GM21367 (cell line): ENCODE data around the gene SLC38A3.

Experiments
- ATAC-seq: cut with Tn5 transposase; IDR thresholded peaks from one replicate; pipeline ENCODE4 v1.9.1; 2021; ENCODE audit not compliant: unreplicated experiment

The SLC38A3 gene

DNA sequence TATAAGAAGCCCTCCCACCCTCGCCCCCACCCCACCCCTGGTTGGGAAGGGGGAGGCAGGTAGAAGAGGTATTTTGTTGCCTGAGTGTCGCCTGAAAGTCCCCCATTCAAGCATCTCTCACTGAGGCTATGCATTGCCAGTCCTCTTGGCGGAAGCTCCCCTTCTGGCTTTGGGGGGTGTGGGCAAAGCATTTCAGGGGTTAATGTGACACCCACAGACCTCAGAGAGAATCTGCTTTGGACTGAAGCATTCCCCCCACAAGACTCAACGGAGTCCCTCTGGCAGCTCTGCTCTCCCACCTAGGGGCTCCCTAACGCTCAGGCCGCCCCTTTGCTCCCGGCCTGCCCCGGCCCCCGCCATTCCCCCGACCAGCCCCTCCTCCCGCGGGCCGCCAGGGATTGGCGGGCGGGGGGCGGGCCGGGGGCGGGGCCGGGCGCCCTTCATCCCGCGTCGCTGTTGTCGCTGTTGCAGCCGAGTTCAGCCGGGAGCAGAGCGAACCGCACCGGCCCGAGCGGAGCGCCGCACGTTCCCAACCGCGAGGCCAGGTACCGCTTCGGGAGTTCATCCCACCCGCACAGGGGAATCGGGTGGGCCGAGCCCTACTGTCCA lies at the start of gene SLC38A3:
SLC38A3 (plus strand) TSS at position 468 of the 609 bp plus-strand sequence. CDS start 8,929 bp downstream, outside the sequence.
- ATAC-seq: no peak

DNA sequence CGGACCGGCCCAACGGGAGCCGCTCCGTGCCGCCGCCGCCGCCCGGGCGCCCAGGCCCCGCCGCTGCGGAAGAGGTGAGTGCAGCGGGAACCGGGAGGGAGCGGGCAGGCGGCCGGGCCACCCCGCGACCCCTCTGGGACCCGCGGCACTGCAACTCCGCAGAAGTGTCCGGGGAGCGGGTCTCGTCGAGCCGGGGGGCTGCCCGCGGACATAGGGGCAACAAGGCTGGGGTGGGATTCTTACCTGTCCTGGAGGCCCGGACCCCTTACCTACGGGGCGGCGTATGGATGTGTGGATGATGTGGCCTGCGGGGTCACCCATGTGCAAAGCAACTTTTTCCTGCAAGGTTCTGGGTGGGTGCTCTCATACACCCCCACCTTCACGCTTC lies 49.6 kb upstream of the SLC38A3 start:
- ATAC-seq: no peak

DNA sequence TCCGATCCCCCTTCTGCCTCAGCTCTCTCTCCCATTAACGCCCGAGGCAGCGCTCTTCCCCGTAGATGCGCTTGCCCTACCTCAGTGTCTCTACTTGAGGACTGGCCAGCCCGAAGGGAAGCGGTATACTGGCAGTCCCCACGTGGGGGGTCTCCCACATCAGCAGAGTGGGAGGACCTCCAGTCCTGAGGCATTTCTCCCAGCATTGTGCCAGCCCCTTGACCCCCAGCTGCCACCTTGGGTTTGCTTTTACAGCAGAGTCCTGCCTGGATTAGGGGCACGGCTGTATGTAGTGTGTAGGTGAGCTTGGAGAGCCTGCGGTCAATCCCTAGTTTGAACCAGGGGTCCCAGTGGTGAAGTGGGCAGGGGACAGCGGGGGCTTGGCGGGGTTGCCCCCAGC lies 49.2 kb upstream of the SLC38A3 start:
- no peak for ATAC-seq

DNA sequence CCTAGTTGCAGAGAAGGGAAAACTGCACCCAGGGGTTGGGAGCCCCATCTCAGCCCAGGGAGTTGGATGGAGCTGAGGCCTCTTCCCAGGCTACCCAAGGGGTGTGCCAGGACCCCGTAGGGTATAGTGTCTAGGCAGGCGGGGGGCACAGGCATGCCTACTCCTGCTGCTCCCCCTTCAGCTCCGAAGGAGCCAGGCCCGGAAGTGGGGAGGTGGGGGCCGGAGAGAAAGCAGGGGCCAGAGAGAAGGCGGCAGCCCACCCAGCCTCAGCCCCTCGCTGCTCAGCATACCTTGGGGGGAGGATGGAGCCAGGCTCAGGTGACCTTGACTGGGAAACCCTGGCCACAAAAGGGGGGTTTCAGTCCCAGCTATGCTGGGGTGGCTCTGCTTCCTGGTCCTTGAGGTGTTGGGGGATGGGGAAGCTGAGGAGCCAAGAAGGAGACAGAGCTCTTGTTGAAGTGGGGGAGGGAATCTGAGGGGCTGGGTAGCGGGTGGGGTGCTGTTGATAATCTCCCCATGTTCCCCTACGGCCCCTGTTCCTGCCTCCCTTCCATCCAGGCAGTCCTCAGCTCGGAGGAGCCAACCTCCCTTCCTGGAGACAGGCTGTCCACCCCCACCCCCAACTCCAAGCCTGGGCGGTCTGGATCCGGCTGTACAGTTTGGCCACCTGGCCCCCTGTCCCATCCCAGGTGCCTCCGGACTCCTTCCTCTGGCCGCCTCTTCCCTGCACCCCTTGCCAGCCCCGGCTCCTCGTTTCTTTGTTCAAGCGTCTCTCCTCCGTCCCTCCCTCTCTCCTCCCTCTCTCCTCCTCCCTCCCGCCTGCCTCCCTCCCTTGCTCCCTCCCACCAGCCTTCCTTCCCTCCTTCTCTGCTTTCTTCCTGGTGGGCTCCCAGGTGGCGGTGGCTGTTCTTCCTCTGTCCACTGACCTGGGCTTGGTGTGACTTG lies 48.2 kb upstream of the SLC38A3 start:
- no peak for ATAC-seq

DNA sequence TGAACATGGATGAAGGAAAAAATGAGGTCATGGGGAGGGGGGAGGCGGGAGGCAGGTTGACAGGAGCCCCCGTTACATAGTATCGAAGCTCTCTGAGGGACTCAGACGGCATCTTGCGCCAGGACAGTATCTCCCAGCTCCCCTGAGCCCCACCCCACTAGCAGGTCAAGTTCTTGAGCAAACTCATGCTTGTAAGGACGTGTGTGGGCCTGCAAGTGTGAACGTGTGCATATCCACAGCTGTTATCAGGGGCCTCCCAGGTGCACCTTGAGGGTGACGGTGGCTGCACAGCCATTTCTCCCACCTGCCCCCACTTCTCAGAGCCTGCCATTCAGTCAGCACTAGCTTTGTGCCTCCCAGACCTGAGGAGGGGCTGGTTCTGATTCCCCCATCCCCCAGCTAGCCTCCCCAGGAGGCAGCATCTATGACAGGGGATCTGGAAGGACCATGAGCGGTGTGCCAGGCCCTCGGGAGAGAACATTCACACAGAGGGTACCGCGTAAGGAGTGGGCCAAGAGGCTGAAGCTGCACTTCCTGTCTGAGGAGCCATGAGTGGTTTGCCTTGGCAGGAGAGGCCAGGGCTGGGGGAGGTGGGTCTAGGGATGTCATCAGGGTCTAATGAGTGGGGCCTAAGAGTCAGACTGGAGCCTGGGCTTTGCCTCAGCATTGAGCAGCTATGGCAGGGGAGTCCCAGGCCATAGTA lies 47.1 kb upstream of the SLC38A3 start:
- ATAC-seq: no peak

DNA sequence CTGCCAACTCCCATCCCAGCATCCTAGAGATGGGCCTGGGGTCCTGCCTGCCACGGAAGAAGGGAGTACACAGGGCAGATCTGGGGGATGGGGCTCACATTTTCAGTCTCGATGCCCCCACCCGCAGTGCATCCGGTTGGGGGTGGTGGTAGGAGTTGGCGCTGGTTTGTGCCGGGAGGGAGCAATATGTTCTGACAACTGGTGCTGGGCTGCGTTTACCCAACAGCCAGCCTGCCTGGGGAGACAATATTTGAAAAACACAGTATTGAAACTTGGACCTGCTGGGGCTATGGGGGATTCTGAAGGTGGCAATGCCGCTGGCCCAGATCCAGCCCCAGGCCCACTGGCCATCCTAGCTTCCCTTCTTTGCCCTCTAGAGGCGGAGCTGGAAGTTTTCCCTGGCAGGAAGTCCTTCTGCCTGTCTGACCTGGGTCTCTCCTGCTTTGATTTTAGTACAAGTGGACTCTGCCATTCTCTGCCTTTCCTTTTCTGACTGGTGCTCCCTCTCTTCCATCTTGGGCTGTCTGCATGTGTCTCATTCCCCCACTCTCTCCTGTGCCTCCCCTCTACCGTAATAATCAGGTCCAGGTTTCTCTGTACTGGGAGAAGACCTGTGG lies 46.4 kb upstream of the SLC38A3 start:
- ATAC-seq: no peak

DNA sequence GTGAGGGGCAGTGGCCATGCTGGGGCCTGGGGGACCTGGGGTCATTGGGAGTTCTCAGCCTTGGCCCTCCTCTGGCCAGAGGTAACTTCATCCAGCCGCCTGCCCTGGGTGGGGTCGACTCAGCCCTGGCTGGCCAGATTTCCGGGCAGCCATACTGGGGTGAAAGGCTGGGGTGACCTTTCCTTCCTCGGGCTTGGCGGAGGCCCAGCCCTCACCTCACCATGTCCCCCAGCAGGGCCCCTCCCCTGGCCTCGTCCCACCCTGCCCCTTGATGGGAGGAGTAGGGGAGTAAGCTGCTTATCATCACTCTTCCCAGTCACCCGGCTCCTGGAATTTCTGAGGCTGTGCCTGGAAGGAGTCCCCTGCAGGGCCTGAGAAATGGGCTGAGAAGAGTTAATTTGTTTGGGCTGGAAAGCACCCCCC lies 44.5 kb upstream of the SLC38A3 start:
- no peak for ATAC-seq

DNA sequence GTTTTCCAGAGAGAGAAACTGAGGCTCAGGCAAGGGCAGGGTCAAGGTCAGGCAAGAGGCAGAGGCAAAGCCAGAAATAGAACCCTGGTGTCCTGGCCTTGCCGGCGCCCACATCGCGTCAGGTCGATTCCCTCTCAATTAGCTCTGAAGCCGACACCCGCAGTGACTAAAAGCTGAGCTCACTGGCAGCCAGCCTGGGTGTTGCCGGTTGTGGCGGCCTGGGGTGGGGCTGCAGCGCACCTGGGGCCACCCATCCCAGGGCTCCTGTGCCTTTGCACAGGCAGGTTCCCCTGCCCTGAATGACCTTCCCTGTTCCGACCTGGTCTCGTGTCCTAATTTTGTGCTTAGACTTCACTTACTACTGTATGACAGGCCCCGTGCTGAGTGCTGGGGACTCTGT lies 43.8 kb upstream of the SLC38A3 start:
- ATAC-seq: no peak

DNA sequence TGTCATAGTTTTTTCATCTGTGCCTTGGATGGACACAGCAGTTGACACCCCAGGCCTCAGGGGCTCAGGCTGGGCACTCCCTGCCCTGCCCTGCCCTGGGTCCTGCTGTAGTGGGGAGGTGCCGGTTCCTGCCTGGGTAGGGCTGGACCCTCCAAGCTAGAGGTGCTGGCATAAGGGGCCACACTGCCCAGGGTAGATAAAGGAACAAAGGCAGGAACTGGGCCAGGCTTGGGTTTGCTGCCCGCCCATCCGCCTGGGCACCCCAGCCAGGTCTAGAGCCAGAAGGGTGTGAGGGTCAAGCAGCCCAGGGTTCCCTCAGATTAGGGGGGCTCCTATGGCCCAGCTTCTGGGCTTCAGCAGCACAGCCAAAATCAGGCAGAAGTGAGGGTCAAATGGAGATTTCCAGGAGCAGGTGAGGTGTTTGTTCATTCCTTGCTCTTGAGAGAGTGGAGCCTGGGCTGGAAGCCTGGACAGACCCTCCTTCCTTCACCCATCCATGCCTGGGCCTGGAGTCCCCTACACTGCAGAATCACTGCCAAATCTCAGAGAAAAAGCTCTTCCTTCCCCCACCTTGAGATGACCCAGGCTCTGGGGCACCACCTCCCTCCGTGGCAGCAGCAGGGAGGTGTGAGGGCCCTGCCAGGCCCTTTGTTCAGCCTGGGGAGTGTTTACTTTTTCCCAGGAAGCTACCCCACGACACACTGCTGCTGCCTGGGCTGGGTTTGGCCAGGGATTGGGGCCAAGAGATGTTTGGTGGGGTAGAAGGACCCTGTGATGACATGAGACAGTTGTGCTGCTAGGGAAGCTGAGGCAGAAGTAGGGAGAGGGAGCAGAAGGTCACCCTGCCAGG lies 42.8 kb upstream of the SLC38A3 start:
- ATAC-seq: no peak

DNA sequence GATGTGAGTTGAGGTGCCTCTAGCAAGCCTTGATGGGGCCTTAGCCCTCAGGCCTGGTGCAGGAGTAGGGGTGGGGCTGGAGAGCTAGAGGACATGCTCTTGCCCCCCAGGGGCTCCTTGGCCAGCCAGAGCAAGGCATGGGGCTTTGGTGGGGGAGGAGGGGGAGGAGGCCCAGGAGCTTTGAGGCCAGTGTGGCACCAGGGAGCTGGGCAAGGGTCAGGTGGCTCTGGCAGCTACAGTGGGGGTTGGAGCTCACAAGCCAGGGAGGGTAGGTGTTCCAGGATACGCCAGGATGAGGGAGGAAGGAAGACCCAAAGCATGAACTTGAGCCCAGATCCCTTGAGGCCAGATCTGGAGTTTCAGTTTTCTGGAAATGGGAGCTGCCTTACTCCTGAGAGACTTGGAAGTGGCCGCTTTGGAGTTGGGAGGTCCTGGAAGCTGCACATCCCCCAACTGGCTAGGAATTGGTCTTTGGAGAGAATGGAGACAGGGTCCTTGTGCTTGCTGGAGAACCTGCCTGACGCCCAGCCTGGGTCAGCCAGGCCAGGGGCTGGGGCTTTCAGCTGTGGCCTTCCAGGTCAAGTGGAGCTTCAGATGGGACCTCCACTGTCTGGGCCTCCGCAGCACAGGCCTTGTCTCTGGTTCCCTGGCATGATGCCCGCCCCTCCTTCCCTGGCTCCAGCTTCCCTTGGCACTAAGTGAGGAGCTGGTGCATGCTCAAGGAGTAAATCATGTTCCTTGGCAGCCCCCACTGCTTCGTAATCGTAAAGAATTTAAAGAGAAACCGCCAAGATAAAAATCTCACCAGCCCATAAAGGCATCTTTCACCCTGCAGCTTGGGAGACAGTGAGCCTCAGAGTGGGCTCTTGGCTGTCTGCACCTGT lies 41.3 kb upstream of the SLC38A3 start:
- ATAC-seq: no peak

DNA sequence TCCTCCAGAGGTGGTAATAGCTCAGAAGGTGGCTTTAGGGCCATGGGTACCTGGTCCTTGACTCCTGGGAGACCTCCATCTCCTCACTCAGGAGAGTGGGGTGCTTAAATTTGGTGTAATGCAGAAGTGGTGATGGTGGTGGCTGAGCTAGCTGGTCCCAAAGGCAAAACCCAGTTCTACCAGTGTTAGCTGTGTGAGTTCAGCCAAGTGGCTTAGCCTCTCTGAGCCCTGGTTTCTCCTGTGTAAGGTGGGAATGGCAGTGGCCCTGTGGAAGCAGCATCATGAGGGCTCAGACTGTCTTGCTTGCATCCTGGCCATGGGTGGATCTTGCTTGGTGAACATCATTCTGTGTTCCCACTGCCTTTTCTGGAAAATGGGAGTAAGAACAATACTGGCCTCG lies 40.6 kb upstream of the SLC38A3 start:
- ATAC-seq: no peak

DNA sequence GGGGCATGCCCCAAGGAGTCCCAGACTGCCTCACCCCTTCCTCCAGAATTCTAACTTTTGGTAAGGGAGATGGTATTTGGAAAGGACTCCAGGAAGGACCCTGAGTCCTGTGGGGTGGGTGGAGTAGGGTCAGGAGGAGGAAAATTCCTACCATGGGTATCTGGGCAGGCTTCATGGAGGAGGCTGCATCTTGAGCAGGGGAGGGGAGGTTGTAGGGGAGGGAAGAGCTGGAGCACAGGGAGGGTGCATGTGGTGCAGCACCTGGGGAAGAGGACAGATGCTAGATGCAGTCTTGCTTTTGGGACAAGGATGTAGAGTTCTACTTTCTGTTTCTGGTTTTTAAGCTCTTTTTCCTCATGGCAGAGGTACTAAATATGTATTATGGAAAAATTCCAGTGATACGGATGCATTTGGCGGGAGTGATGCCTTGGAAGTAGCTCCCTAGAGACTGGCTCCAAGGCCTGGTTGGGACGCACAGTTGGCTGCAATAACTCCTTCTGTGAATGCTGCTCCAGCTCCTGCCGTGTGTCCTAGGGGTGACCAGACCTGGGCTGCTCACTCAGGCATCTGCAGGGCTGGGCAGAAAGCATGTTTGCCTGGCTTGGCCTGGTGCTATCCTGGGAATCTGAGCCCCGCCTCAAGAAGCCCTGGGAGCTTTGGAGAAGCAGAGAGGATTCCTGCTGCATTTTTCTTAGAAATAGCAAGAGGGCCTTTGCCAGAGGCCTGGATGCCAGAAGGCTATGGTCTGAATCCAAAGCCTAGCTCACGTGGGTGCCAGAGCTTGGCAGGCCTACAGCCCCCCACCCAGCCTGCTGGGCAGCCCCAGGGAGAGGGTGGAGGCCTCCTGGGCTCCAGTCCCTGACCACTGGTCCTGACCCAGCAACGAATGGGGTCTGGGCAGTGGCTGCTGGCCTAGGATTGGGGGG lies 39.8 kb upstream of the SLC38A3 start:
- no peak for ATAC-seq

DNA sequence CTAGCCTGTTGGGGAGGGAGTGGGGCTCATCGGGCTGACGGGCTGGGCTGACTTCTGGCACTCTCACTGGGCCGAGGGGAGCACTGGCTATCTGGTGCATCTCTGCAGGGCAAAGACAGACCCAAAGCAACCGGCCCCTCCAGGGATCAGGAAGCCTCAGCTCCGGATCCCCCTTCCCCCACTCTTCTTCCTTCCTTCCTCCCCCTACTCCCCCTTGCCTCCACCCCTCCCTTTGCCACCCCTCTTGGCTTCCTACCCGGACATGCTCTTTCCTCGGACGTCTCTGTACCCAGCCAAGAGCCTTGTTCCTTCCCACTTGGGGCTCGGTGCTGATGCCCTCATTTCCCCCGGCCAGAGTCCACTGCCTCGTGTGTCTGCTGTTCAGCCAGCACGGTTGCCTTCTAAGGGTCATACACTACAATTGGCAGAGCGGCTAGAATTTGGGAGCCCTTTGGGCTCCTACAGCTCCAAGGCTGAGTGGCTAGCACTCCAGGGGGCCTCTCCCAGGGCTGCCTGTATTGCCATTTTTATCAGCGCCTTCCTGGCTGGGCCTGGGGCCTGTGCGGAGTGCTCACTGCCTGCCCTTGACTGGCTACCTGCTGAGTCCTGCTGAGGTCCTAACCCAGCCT lies 39.0 kb upstream of the SLC38A3 start:
- ATAC-seq: no peak

DNA sequence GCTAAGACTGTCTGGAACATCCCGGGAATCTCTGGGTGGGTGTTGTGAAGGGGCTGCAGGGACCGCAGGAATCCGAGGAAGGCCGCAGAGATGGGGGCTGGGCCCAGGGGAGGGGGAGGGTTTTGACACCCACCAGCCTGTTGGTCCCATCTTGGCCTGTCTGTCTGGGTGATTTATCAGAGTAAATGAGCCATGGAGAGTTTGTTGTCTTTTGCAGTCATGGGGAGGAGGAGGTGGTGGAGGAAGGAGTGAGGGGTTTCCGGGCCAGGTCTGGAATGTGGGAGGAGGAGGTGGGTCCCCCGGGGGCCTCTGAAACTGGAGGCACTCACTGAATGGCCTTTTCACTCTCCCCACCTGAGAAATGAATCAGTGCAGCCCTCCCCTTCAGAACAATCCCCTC lies 38.5 kb upstream of the SLC38A3 start:
- no peak for ATAC-seq

DNA sequence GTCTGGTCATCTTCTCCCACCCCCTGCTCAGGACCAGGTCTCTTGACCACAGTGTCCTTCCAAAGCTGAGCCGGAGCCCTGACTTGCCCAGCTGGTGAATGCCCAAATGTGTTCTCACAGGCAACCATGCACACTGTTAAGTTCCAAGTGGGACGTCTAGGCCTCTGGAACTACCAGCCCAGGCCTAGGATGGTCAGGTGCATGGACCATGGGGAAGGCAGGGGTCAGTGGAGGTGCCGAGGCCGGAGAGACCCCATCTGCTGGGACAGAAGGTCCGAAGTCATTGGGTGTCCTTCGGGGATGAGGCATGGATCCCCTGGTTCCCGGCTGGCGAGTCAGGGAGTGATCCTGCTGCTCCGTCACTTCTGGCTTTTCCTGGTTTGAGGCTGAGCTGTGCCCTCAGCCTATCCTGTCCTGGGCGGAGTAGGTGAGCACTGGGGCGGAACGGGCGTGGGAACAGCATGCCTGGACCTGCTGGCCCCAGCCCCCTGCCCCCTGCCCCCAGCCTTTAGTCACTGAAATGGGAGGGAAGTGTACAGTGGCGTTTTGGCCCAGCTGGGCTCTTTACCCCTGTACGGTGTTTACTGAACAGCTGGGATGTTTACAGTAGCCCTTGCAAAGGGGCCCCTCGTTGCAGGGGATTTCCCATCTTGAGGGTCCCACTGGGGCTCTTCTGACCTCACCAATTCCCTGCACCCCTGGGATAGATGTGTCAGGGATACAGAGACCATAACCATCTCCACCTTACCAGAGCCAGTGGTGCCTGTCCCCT lies 37.8 kb upstream of the SLC38A3 start:
- ATAC-seq: no peak

DNA sequence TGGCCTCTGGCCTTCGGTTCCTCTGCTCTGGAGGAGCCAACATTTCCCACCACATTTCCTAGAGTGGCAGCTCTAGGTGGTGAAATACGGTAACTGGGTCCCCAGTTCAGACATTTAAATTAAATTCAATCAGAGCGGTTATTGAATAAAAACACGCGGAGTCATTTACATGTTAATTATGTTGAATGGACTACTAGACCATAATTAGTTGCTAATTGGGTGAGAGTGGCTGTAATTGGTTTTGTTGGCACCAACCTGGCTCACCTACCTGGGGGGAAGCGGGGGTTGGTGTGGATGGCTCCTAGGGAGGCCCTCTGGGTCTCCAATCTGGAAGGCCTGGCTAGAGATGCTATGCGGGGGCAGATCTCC lies 37.2 kb upstream of the SLC38A3 start:
- no peak for ATAC-seq

DNA sequence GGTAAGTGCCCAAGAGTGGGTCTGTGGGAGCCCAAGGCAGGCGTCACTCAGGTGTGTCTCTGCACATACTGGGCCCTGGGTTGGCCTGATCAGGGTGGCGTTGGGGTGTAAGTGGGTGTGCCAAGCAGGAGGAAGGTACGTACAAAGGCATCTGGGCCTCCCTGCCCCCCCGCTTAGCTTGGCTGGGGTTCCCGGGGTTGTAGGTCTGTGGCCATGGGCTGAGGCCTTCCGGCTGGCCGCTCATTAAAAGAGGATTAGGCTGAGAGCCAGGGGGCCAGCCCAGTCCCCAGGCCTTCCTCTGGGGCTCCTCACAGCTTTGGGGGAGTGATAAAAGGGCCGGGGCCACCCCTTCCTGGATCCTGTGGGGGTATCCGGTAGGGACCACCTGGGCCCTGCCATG lies 36.7 kb upstream of the SLC38A3 start:
- no peak for ATAC-seq
